GM12878 (cell line): ENCODE data around the gene KCNN3. TPM values are rescaled to one million over a fixed set of nuclear protein-coding genes. Genes with fewer than 3 reads are reported as not detected.
A peak's percentile ranks its signal among the peaks of the same experiment; 100 is the strongest.

ENCODE experiments used
- ATAC-seq: fragments of 200-7000 bp; cut with Tn5 transposase; 3 replicates; pipeline ENCODE4 v1.9.1; 2020; ENCODE audit warnings: mild to moderate bottlenecking, moderate library complexity
- BruUV-seq: library from RNA; stranded (reverse); fragments of 400-500 nt; replicated peaks from 2 replicates; lab custom pipeline; 2021; lab: Mats Ljungman, UMichigan
- CTCF ChIA-PET: fragments of 300-600 bp; sonication (Branson Sonifier 250); formaldehyde crosslinking; extraction: SDS; loops from one replicate; lab custom pipeline; 2021; ENCODE audit warnings: inconsistent platforms; lab: Yijun Ruan, JAX
- POLR2A ChIA-PET: fragments of 350-600 bp; formaldehyde crosslinking; extraction: SDS; loops from one replicate; lab custom pipeline; 2021; ENCODE audit warnings: inconsistent platforms; lab: Charles Lee
- RAD21 ChIA-PET: fragments of 300-600 bp; sonication (Branson Sonifier 250); formaldehyde crosslinking; loops from one replicate; lab custom pipeline; 2023; ENCODE audit warnings: antibody characterized with exemption; ENCODE audit not compliant: unreplicated experiment; lab: Charles Lee
- SMC1A ChIA-PET: fragments of 300-600 bp; sonication (Branson Sonifier 250); formaldehyde crosslinking; loops from one replicate; lab custom pipeline; 2023; ENCODE audit not compliant: unreplicated experiment, uncharacterized antibody; lab: Charles Lee
- DNase-seq: peaks from one replicate; pipeline ENCODE4 v3.0.0-alpha.2; 2011; ENCODE audit warnings: low read depth, low spot score
- FAIRE-seq: peaks from 3 replicates; lab custom pipeline; 2011; peaks lifted over from hg19 to GRCh38; lab: Jason Lieb, UNC
- H2AFZ ChIP-seq: 2 replicates; pipeline ENCODE4 v1.6.0; 2011; ENCODE audit warnings: low read depth, low read length, control low read depth; ENCODE audit not compliant: control insufficient read depth
- H3K27ac ChIP-seq: 2 replicates; pipeline ENCODE4 v1.5.1; 2011; ENCODE audit warnings: control low read depth; ENCODE audit not compliant: control insufficient read depth, insufficient read depth
- H3K27me3 ChIP-seq, 2 experiments: replicated peaks in 1 of 2; 2 replicates each; pipeline versions ENCODE4 v1.6.0 to v1.6.1; 2011; ENCODE audit warnings: low read length in 1 of 2; ENCODE audit not compliant: control insufficient read depth in 2 of 2, insufficient read depth in 2 of 2
- H3K36me3 ChIP-seq, 2 experiments: 2 replicates each; pipeline ENCODE4 v1.5.1; 2011; ENCODE audit warnings: low read length in 1 of 2; ENCODE audit not compliant: control insufficient read depth in 2 of 2, insufficient read depth in 2 of 2
- H3K4me1 ChIP-seq: 2 replicates; pipeline ENCODE4 v1.6.1; 2011; ENCODE audit warnings: mild to moderate bottlenecking, low read length, moderate library complexity, mixed read lengths; ENCODE audit not compliant: control insufficient read depth, insufficient read depth
- H3K4me2 ChIP-seq: 2 replicates; pipeline ENCODE4 v1.6.0; 2011; ENCODE audit warnings: control low read depth; ENCODE audit not compliant: control insufficient read depth, insufficient read depth
- H3K4me3 ChIP-seq: fragments of 200-600 bp; sonication (generic); 2 replicates; pipeline ENCODE4 v1.5.1; 2016
- H3K79me2 ChIP-seq: 2 replicates; pipeline ENCODE4 v1.6.0; 2011; ENCODE audit warnings: low read length; ENCODE audit not compliant: control insufficient read depth, insufficient read depth
- H3K9ac ChIP-seq: 2 replicates; pipeline ENCODE4 v1.8.0; 2011; ENCODE audit warnings: low read length, control low read depth, mixed read lengths; ENCODE audit not compliant: control insufficient read depth, insufficient read depth
- H3K9me3 ChIP-seq: replicated peaks from 3 replicates; pipeline ENCODE4 v1.5.1; 2011; ENCODE audit warnings: mild to moderate bottlenecking, low read length; ENCODE audit not compliant: control insufficient read depth, insufficient read depth
- H4K20me1 ChIP-seq: 2 replicates; pipeline ENCODE4 v1.6.0; 2011; ENCODE audit not compliant: control insufficient read depth, insufficient read depth
- BACH1 ChIP-seq: fragments of 450-650 bp; IDR thresholded peaks from 2 replicates; pipeline ENCODE4 v1.6.1; 2017; ENCODE audit warnings: mild to moderate bottlenecking, borderline replicate concordance
- CBFB ChIP-seq: IDR thresholded peaks from 2 replicates; pipeline ENCODE4 v1.6.1; 2016; ENCODE audit warnings: antibody characterized with exemption, low read depth
- CREM ChIP-seq: IDR thresholded peaks from 2 replicates; pipeline ENCODE4 v1.6.1; 2014; ENCODE audit warnings: antibody characterized with exemption, low read depth
- HDAC2 ChIP-seq: fragments of 200-600 bp; sonication (generic); IDR thresholded peaks from 2 replicates; pipeline ENCODE4 v1.6.1; 2017
- JUNB ChIP-seq: IDR thresholded peaks from 2 replicates; pipeline ENCODE4 v1.6.1; 2016; ENCODE audit warnings: antibody characterized with exemption, mild to moderate bottlenecking
- PAX8 ChIP-seq: fragments of 450-650 bp; IDR thresholded peaks from 2 replicates; pipeline ENCODE4 v1.6.1; 2017; ENCODE audit warnings: mild to moderate bottlenecking, moderate library complexity
- POLR2AphosphoS5 ChIP-seq: IDR thresholded peaks from 2 replicates; pipeline ENCODE4 v1.6.1; 2011; ENCODE audit warnings: mild to moderate bottlenecking, low read length, inconsistent platforms
- RBBP5 ChIP-seq: fragments of 200-600 bp; sonication (generic); conservative IDR thresholded peaks from 2 replicates; pipeline ENCODE4 v1.6.1; 2016
- RCOR1 ChIP-seq: conservative IDR thresholded peaks from 2 replicates; pipeline ENCODE4 v1.6.1; 2012; ENCODE audit warnings: low read depth, low read length, improper control_type of control experiment
- RUNX3 ChIP-seq: IDR thresholded peaks from 2 replicates; pipeline ENCODE4 v1.6.1; 2012; ENCODE audit warnings: low read length, inconsistent platforms
- SIN3A ChIP-seq: IDR thresholded peaks from 2 replicates; pipeline ENCODE4 v1.6.1; 2012; ENCODE audit warnings: low read depth, low read length, improper control_type of control experiment
- SIX5 ChIP-seq: IDR thresholded peaks from 2 replicates; pipeline ENCODE4 v1.6.1; 2011; ENCODE audit warnings: mild to moderate bottlenecking, low read depth, low read length, moderate library complexity; ENCODE audit not compliant: severe bottlenecking
- TARDBP ChIP-seq: IDR thresholded peaks from 2 replicates; pipeline ENCODE4 v1.6.1; 2016; ENCODE audit warnings: borderline replicate concordance
- ZBED1 ChIP-seq: IDR thresholded peaks from 2 replicates; pipeline ENCODE4 v1.6.1; 2016; ENCODE audit warnings: borderline replicate concordance
- ZNF24 ChIP-seq: fragments of 450-650 bp; IDR thresholded peaks from 2 replicates; pipeline ENCODE4 v1.6.1; 2017; ENCODE audit warnings: antibody characterized with exemption, mild to moderate bottlenecking
- ZSCAN29 ChIP-seq: fragments of 450-650 bp; IDR thresholded peaks from 2 replicates; pipeline ENCODE4 v1.6.1; 2017; ENCODE audit warnings: mild to moderate bottlenecking, moderate library complexity
- whole genome bisulfite sequencing: methylation state at CpG from one replicate; pipeline ENCODE4 v1.1.6; 2016; ENCODE audit warnings: low lambda C conversion rate; ENCODE audit not compliant: insufficient replicate concordance, insufficient coverage; ENCODE audit errors: missing lambda C conversion rate; 5-methylcytosine and 5-hydroxymethylcytosine counted together
- in situ Hi-C: fragments of 300-500 bp; cut with MboI; formaldehyde crosslinking; loops from 9 replicates; pipeline ENCODE4 v1.14.3; 2018; ENCODE audit warnings: mixed read lengths
- intact Hi-C: fragments of 100-400 bp; cut with micrococcal nuclease; formaldehyde crosslinking; loops from one replicate; pipeline ENCODE4 v1.14.2; 2022; ENCODE audit not compliant: unreplicated experiment
- polyA plus RNA-seq, 11 experiments: library from polyadenylated mRNA; depleted of rRNA in 4 of 11; unstranded in 6 of 11; stranded (reverse) in 5 of 11; fragments of >200 nt; fragmentation: Nextera tagmentation in 4 of 11; fragmentation: Illumina TruSeq in 1 of 11; extraction: Ambion mirVana in 4 of 11; extraction: Trizol in 1 of 11; gene quantifications; 1 replicate in 1 of 11; 2 replicates in 10 of 11; pipeline versions ENCODE4 v1.2.1 to v1.2.3, GENCODE V29; 2011 to 2016; ENCODE audit warnings: inconsistent platforms in 2 of 11, missing spikeins in 2 of 11, low read depth in 1 of 11
- total RNA-seq, 4 experiments: library from RNA; depleted of rRNA in 3 of 4; stranded (reverse); fragments of >200 nt in 3 of 4; fragmentation: Illumina TruSeq in 1 of 4; extraction: Trizol in 1 of 4; gene quantifications; 2 replicates each; pipeline versions ENCODE4 v1.2.1 to v1.2.3, GENCODE V29; 2013 to 2021
- TF ChIP-seq, protein P1 (sequence below): fragments of 450-650 bp; IDR thresholded peaks from 2 replicates; pipeline ENCODE4 v1.6.1; 2017; ENCODE audit warnings: borderline replicate concordance
- TF ChIP-seq, protein P2 (sequence below): fragments of 450-650 bp; IDR thresholded peaks from 2 replicates; pipeline ENCODE4 v1.6.1; 2018; ENCODE audit warnings: mild to moderate bottlenecking, low read depth, moderate library complexity; ENCODE audit not compliant: partially characterized antibody

The KCNN3 gene
- total and polyA plus RNA-seq, 10 of the 15 experiments (the other 5 are each of a cell fraction or from before 2014, with no cell fraction given): 3.5 to 26.4 (median 14.9) TPM

DNA sequence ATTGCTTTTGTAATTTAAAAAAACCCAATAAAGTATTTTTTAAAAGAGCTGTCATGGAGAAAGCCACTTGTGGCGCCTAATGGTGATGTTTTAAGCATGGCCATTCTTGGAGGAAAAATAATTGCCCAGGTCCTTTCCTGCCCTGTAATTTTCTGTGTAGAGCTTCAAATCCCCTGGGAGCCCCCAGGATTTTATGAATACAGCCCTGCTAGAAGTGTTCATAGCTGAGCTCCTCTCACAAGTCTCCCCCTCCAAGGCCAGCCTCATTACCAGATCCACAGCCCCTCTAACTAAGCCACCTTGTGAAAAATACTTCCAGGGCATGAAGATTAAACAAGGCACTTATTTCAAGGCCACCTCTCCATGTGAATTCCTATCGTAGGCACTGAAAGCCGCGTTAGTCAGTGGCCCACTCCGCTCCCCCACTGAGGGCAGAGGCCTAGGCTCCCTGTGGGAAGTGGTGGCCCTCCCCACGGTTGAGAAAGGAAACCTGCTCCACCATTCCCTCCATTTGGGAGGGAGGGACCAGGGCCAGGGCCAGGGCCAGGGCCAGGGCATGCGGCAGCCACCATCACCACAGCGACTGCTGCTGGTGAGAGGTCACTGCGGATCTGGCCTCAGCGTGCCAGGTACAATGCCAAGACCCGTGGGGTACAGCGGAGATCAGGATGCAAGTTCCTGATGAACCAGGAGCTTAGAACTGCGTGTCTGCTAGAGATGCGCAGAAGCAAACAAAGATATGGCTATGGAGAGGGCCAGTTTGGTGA is 83.1 kb downstream of the KCNN3 start:
- FAIRE-seq (no peak), DNase-seq (no peak), ATAC-seq (no peak)
- ChIA-PET CTCF (interaction anchor here (1.0 to 1.7 kb wide), 3 partner anchors 29 to 69 kb away, joined by 3 to 6 read pairs (median 4); no protein-coding TSS in a partner anchor), POLR2A (interaction anchor here (0.9 to 1.5 kb wide), 2 partner anchors 12 to 85 kb away, joined by 3 to 4 read pairs; no protein-coding TSS in a partner anchor), SMC1A (interaction anchor here (0.6 to 3.7 kb wide), 4 partner anchors 16 to 76 kb away, joined by 3 to 15 read pairs (median 4); no protein-coding TSS in a partner anchor), RAD21 (interaction anchor here (1.0 kb wide), 1 partner anchor 83 kb away, joined by 3 read pairs; the partner anchor contains the start of gene KCNN3)
- H3K4me3 ChIP-seq: no peak overlapping the region
- no peaks in the 10 kb centered on the region for H4K20me1 ChIP-seq
- no TSS peak for BruUV-seq
- H3K36me3 ChIP-seq: peaks cover 0 to 2% of the 10 kb centered on the region in 2 experiments; a peak in 3 of 4 replicates
- H3K4me1 ChIP-seq: peaks cover 46% of the 10 kb centered on the region
- WGBS: 93% methylated on average over 14 of the region's 14 CpGs
- in situ Hi-C loops (no loop called here), intact Hi-C loops (no loop called here)
- H3K9ac ChIP-seq: no peak overlapping the region
- no peak overlapping the region for H2AFZ ChIP-seq
- no peak overlapping the region for H3K4me2 ChIP-seq
- TF ChIP-seq PAX8 (no peak), ZNF24 (no peak), RCOR1 (no peak), POLR2AphosphoS5 (no peak), JUNB (no peak), RBBP5 (no peak), CBFB (no peak), TARDBP (no peak), ZBED1 (no peak), BACH1 (no peak), SIN3A (no peak), ZSCAN29 (no peak), SIX5 (no peak), CREM (no peak), HDAC2 (no peak), RUNX3 (no peak)
- TF ChIP-seq, protein P1, sequence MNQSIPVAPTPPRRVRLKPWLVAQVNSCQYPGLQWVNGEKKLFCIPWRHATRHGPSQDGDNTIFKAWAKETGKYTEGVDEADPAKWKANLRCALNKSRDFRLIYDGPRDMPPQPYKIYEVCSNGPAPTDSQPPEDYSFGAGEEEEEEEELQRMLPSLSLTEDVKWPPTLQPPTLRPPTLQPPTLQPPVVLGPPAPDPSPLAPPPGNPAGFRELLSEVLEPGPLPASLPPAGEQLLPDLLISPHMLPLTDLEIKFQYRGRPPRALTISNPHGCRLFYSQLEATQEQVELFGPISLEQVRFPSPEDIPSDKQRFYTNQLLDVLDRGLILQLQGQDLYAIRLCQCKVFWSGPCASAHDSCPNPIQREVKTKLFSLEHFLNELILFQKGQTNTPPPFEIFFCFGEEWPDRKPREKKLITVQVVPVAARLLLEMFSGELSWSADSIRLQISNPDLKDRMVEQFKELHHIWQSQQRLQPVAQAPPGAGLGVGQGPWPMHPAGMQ: no peak
- TF ChIP-seq, protein P2, sequence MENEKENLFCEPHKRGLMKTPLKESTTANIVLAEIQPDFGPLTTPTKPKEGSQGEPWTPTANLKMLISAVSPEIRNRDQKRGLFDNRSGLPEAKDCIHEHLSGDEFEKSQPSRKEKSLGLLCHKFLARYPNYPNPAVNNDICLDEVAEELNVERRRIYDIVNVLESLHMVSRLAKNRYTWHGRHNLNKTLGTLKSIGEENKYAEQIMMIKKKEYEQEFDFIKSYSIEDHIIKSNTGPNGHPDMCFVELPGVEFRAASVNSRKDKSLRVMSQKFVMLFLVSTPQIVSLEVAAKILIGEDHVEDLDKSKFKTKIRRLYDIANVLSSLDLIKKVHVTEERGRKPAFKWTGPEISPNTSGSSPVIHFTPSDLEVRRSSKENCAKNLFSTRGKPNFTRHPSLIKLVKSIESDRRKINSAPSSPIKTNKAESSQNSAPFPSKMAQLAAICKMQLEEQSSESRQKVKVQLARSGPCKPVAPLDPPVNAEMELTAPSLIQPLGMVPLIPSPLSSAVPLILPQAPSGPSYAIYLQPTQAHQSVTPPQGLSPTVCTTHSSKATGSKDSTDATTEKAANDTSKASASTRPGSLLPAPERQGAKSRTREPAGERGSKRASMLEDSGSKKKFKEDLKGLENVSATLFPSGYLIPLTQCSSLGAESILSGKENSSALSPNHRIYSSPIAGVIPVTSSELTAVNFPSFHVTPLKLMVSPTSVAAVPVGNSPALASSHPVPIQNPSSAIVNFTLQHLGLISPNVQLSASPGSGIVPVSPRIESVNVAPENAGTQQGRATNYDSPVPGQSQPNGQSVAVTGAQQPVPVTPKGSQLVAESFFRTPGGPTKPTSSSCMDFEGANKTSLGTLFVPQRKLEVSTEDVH: no peak
- peak overlapping the region; percentile 32; the same call in 1 of the 2 replicates for H3K27ac ChIP-seq
- no peaks in the 10 kb centered on the region for H3K9me3 ChIP-seq
- peaks cover 14% of the 10 kb centered on the region for H3K79me2 ChIP-seq
- H3K27me3 ChIP-seq: no peaks in the 10 kb centered on the region
